Osteoblast (primary cell): ENCODE results near the gene ARHGEF7. TPM values are rescaled to one million over a fixed set of nuclear protein-coding genes. Genes with fewer than 3 reads are reported as not detected.

Source experiments
- DNase-seq: peaks from one replicate; pipeline ENCODE4 v3.0.0; 2011; ENCODE audit warnings: low spot score, mixed read lengths; ENCODE audit not compliant: insufficient read length; ENCODE audit errors: missing footprints
- H2AFZ ChIP-seq: 2 replicates; pipeline ENCODE4 v1.6.0; 2011; ENCODE audit warnings: mild to moderate bottlenecking, low read length
- H3K27ac ChIP-seq: 2 replicates; pipeline ENCODE4 v1.5.1; 2011; ENCODE audit warnings: mild to moderate bottlenecking, low read depth, low read length, moderate library complexity
- H3K27me3 ChIP-seq: 2 replicates; pipeline ENCODE4 v1.6.0; 2012; ENCODE audit warnings: mild to moderate bottlenecking, control low read depth, inconsistent platforms, low read length, moderate library complexity; ENCODE audit not compliant: insufficient read depth
- H3K36me3 ChIP-seq: 2 replicates; pipeline ENCODE4 v1.5.1; 2011; ENCODE audit warnings: mild to moderate bottlenecking, low read length, control low read depth, moderate library complexity; ENCODE audit not compliant: insufficient read depth
- H3K4me1 ChIP-seq: 2 replicates; pipeline ENCODE4 v1.5.1; 2011; ENCODE audit warnings: mild to moderate bottlenecking, low read length, control low read depth, moderate library complexity; ENCODE audit not compliant: insufficient read depth
- H3K4me2 ChIP-seq: 2 replicates; pipeline ENCODE4 v1.6.0; 2011; ENCODE audit warnings: mild to moderate bottlenecking, low read length; ENCODE audit not compliant: insufficient read depth
- H3K4me3 ChIP-seq: fragments of 200-600 bp; sonication (generic); 3 replicates; pipeline ENCODE4 v1.5.1; 2012; ENCODE audit warnings: mild to moderate bottlenecking, low read length, inconsistent platforms; ENCODE audit not compliant: insufficient read depth
- H3K79me2 ChIP-seq: 2 replicates; pipeline ENCODE4 v1.6.0; 2012; ENCODE audit warnings: mild to moderate bottlenecking, low read length, control low read depth, inconsistent platforms; ENCODE audit not compliant: insufficient read depth
- H3K9me3 ChIP-seq: 2 replicates; pipeline ENCODE4 v1.5.1; 2011; ENCODE audit warnings: low read depth, low read length, control low read depth
- H4K20me1 ChIP-seq: 2 replicates; pipeline ENCODE4 v1.6.0; 2012; ENCODE audit warnings: mild to moderate bottlenecking, low read length, control low read depth; ENCODE audit not compliant: insufficient read depth
- total RNA-seq: library from RNA; depleted of rRNA; stranded (reverse); fragments of >200 nt; gene quantifications from 2 replicates; pipeline ENCODE4 v1.2.3, GENCODE V29; 2012
- TF ChIP-seq, protein P1 (sequence below): IDR thresholded peaks from 2 replicates; pipeline ENCODE4 v1.5.1; 2011; ENCODE audit warnings: mild to moderate bottlenecking, low read depth, low read length, moderate library complexity; ENCODE audit errors: extremely low read depth

The ARHGEF7 gene
- total RNA-seq, 1 donor: 27.5 TPM

GRCh38 chr13:111252446-111253364, 137.6 kb downstream of the ARHGEF7 start:
- peaks cover 20% of the 10 kb centered on the region for H3K4me1 ChIP-seq
- H3K36me3 ChIP-seq: peaks cover 7% of the 10 kb centered on the region
- peaks cover 28% of the 10 kb centered on the region for H3K79me2 ChIP-seq
- peak overlapping the region; percentile 33 for H3K27ac ChIP-seq
- peaks cover 14% of the 10 kb centered on the region for H4K20me1 ChIP-seq
- no peak for DNase-seq
- TF ChIP-seq, protein P1, sequence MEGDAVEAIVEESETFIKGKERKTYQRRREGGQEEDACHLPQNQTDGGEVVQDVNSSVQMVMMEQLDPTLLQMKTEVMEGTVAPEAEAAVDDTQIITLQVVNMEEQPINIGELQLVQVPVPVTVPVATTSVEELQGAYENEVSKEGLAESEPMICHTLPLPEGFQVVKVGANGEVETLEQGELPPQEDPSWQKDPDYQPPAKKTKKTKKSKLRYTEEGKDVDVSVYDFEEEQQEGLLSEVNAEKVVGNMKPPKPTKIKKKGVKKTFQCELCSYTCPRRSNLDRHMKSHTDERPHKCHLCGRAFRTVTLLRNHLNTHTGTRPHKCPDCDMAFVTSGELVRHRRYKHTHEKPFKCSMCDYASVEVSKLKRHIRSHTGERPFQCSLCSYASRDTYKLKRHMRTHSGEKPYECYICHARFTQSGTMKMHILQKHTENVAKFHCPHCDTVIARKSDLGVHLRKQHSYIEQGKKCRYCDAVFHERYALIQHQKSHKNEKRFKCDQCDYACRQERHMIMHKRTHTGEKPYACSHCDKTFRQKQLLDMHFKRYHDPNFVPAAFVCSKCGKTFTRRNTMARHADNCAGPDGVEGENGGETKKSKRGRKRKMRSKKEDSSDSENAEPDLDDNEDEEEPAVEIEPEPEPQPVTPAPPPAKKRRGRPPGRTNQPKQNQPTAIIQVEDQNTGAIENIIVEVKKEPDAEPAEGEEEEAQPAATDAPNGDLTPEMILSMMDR: no peak
- no peak overlapping the region for H3K4me3 ChIP-seq
- no peak overlapping the region for H3K4me2 ChIP-seq
- no peaks in the 10 kb centered on the region for H3K9me3 ChIP-seq
- H3K27me3 ChIP-seq: no peaks in the 10 kb centered on the region
- no peak overlapping the region for H2AFZ ChIP-seq

- H3K36me3 ChIP-seq: peaks cover 9% of the 10 kb centered on the region
- peak overlapping the region; percentile 33 for H3K27ac ChIP-seq
- peaks cover 20% of the 10 kb centered on the region for H3K4me1 ChIP-seq
- DNase-seq: peak; percentile 79
- TF ChIP-seq, protein P1: no peak
- H3K4me2 ChIP-seq: no peak overlapping the region
- no peaks in the 10 kb centered on the region for H3K27me3 ChIP-seq
- H3K4me3 ChIP-seq: no peak overlapping the region
- H3K79me2 ChIP-seq: peaks cover 28% of the 10 kb centered on the region
- H3K9me3 ChIP-seq: no peaks in the 10 kb centered on the region
- no peak overlapping the region for H2AFZ ChIP-seq
- H4K20me1 ChIP-seq: peaks cover 15% of the 10 kb centered on the region
Observed at GRCh38 chr13:111253365-111253872, 138.3 kb downstream of the ARHGEF7 start.

- Histone ChIP-seq H3K9me3 (no peaks in the 10 kb centered on the region), H3K4me2 (no peak overlapping the region), H2AFZ (no peak overlapping the region), H3K27ac (no peak overlapping the region), H3K4me1 (peaks cover 20% of the 10 kb centered on the region), H3K4me3 (no peak overlapping the region), H4K20me1 (peaks cover 7% of the 10 kb centered on the region), H3K36me3 (peaks cover 15% of the 10 kb centered on the region), H3K79me2 (peaks cover 18% of the 10 kb centered on the region), H3K27me3 (no peaks in the 10 kb centered on the region)
- no peak for DNase-seq
- TF ChIP-seq, protein P1: no peak
Observed at GRCh38 chr13:111255228-111255790, 140.2 kb downstream of the ARHGEF7 start.

DNA sequence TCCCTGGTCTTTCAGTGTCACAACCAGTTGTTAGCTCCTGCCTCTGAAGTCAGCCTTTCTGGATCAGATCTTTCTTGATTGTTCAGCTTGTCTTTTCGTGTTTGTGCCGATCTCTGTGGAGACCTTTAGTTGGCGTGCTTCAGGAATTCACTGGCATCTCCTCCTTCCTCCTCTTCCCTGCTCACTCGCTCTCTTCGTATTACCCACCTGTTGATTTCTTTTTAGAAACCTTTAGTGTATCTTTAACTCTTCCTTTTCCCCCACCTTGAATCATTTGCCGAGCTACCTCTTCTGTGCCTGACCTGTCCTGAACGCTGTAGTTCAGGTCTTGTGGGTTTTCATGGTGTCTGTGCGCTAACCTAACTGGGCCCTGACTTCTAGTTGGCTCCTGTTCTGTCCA, 141.3 kb downstream of the ARHGEF7 start:
- Histone ChIP-seq H4K20me1 (peaks cover 7% of the 10 kb centered on the region), H2AFZ (no peak overlapping the region), H3K27me3 (no peaks in the 10 kb centered on the region), H3K4me3 (no peak overlapping the region), H3K36me3 (peaks cover 11% of the 10 kb centered on the region), H3K4me1 (peaks cover 20% of the 10 kb centered on the region), H3K4me2 (no peak overlapping the region), H3K79me2 (peaks cover 11% of the 10 kb centered on the region), H3K27ac (no peak overlapping the region), H3K9me3 (no peaks in the 10 kb centered on the region)
- TF ChIP-seq, protein P1: no peak
- no peak for DNase-seq
